GM19397 (cell line): Measurements from ENCODE around the gene AVL9.
"Not testable (repeated sequence)": the region's sequence is repeated elsewhere in the genome, so short reads cannot be mapped to it uniquely, and the experiment has no call there.

Experiments used
- ATAC-seq: cut with Tn5 transposase; IDR thresholded peaks from one replicate; pipeline ENCODE4 v1.9.1; 2021; ENCODE audit warnings: mild to moderate bottlenecking, moderate library complexity; ENCODE audit not compliant: unreplicated experiment

AVL9 gene

GRCh38 chr7:32586291-32587221 lies 91.3 kb downstream of the AVL9 start:
- ATAC-seq, result no peak

- no peak for ATAC-seq
Observed at GRCh38 chr7:32587411-32587948, 92.2 kb downstream of the AVL9 start.

GRCh38 chr7:32588657-32589056 lies 93.4 kb downstream of the AVL9 start:
- no peak for ATAC-seq

- no peak for ATAC-seq
Observed at GRCh38 chr7:32591938-32592337, 96.6 kb downstream of the AVL9 start.

- no peak for ATAC-seq
Observed at GRCh38 chr7:32592701-32593100, 97.4 kb downstream of the AVL9 start.

- no peak for ATAC-seq
Observed at GRCh38 chr7:32594965-32595490, 99.7 kb downstream of the AVL9 start.

- not testable (repeated sequence) for ATAC-seq
Observed at GRCh38 chr7:32601196-32601595, 105.9 kb downstream of the AVL9 start.

GRCh38 chr7:32602470-32602869 lies 107.2 kb downstream of the AVL9 start:
- ATAC-seq, result no peak

- not testable (repeated sequence) for ATAC-seq
Observed at GRCh38 chr7:32603492-32603891, 108.2 kb downstream of the AVL9 start.

- ATAC-seq, result not testable (repeated sequence)
Observed at GRCh38 chr7:32604047-32604446, 108.8 kb downstream of the AVL9 start.

GRCh38 chr7:32605032-32605431 lies 109.7 kb downstream of the AVL9 start:
- ATAC-seq, result no peak

GRCh38 chr7:32609463-32609862 lies 114.2 kb downstream of the AVL9 start:
- no peak for ATAC-seq

GRCh38 chr7:32611201-32612099 lies 116.2 kb downstream of the AVL9 start:
- ATAC-seq, result no peak

- no peak for ATAC-seq
Observed at GRCh38 chr7:32616625-32617024, 121.3 kb downstream of the AVL9 start.

- no peak for ATAC-seq
Observed at GRCh38 chr7:32618470-32618869, 123.2 kb downstream of the AVL9 start.

GRCh38 chr7:32618987-32619386 lies 123.7 kb downstream of the AVL9 start:
- no peak for ATAC-seq

GRCh38 chr7:32619416-32619815 lies 124.1 kb downstream of the AVL9 start:
- ATAC-seq, result not testable (repeated sequence)

- ATAC-seq, result no peak
Observed at GRCh38 chr7:32631021-32631420, 135.7 kb downstream of the AVL9 start.

GRCh38 chr7:32631590-32632497 lies 136.6 kb downstream of the AVL9 start:
- ATAC-seq, result not testable (repeated sequence)

GRCh38 chr7:32633446-32633845 lies 138.2 kb downstream of the AVL9 start:
- not testable (repeated sequence) for ATAC-seq
